ENCODE results near the gene PPP1R14D. TPM values are rescaled to one million over a fixed set of nuclear protein-coding genes. Genes with fewer than 3 reads are reported as not detected.

The PPP1R14D gene
- total and polyA plus RNA-seq, 10 donors: 0.30 TPM; not detected in 9

GRCh38 chr15:40850576-40851112 is 22.1 kb upstream of the PPP1R14D start:
- Histone ChIP-seq H3K27me3 (replicated peaks in 1 of 7) (peaks cover 0 to 4% (median 0%) of the 10 kb centered on the region in 7 donors), H3K4me1 (peaks cover 0 to 24% (median 23%) of the 10 kb centered on the region in 6 donors), H3K36me3 (peaks cover 0 to 31% (median 5%) of the 10 kb centered on the region in 6 donors), H3K27ac (no peak overlapping the region), H3K9me3 (no peaks in the 10 kb centered on the region), H3K4me3 (no peak overlapping the region)
- WGBS, 5 donors: 87 to 94% (median 90%) methylated on average over 8 of the region's 8 CpGs
- TF ChIP-seq POLR2AphosphoS5 (IDR thresholded peaks at IDR 0.05) (no peak), POLR2A (IDR thresholded peaks at IDR 0.05) (no peak), CTCF (IDR thresholded peaks at IDR 0.05 in 8 of 11, conservative IDR thresholded peaks at IDR 0.05 in 3 of 11) (no peak)
- intact Hi-C loops (cut with DNase I; ENCODE audit: low total_unique reads): no loop called here
- peak; percentile 39 for DNase-seq

- Histone ChIP-seq H3K27me3 (replicated peaks in 1 of 7) (peaks cover 0 to 29% (median 16%) of the 10 kb centered on the region in 7 donors), H3K27ac (peak overlapping the region in 5 of 8 donors; percentile 43 to 80 (median 70)), H3K36me3 (peaks cover 0 to 3% (median 0%) of the 10 kb centered on the region in 6 donors), H3K4me3 (peak overlapping the region in 1 of 8 donors; percentile 33), H3K4me1 (peaks cover 17 to 50% (median 46%) of the 10 kb centered on the region in 6 donors), H3K9me3 (no peaks in the 10 kb centered on the region)
- intact Hi-C loops (cut with DNase I; ENCODE audit: low total_unique reads): no loop called here
- TF ChIP-seq POLR2A (IDR thresholded peaks at IDR 0.05): no peak
- peak in 2 of 3 donors; percentile 33 to 52 for TF ChIP-seq POLR2AphosphoS5 (IDR thresholded peaks at IDR 0.05)
- TF ChIP-seq CTCF (IDR thresholded peaks at IDR 0.05 in 8 of 11, conservative IDR thresholded peaks at IDR 0.05 in 3 of 11): peak in 3 of 11 experiments; percentile 29 to 39 (median 30)
- 38 to 51% (median 46%) methylated on average over 7 of the region's 7 CpGs for WGBS, 5 donors
- DNase-seq: peak; percentile 83
Observed at GRCh38 chr15:40847223-40847961, 18.9 kb upstream of the PPP1R14D start.

GRCh38 chr15:40846841-40847222 is 18.3 kb upstream of the PPP1R14D start:
- Histone ChIP-seq H3K9me3 (no peaks in the 10 kb centered on the region), H3K27ac (peak overlapping the region in 5 of 8 donors; percentile 43 to 80 (median 70)), H3K4me3 (peak overlapping the region in 1 of 8 donors; percentile 33), H3K36me3 (peaks cover 0 to 3% (median 0%) of the 10 kb centered on the region in 6 donors), H3K27me3 (replicated peaks in 1 of 7) (peaks cover 0 to 29% (median 16%) of the 10 kb centered on the region in 7 donors), H3K4me1 (peaks cover 17 to 50% (median 46%) of the 10 kb centered on the region in 6 donors)
- DNase-seq: peak; percentile 41
- TF ChIP-seq POLR2A (IDR thresholded peaks at IDR 0.05): no peak
- TF ChIP-seq CTCF (IDR thresholded peaks at IDR 0.05 in 8 of 11, conservative IDR thresholded peaks at IDR 0.05 in 3 of 11): no peak
- TF ChIP-seq POLR2AphosphoS5 (IDR thresholded peaks at IDR 0.05): no peak
- intact Hi-C loops (cut with DNase I; ENCODE audit: low total_unique reads): no loop called here

Data from spleen (tissue), 11 donors.